HG02943 (cell line): ENCODE measurements around the gene PLA2G2E.
"Not testable (repeated sequence)": the region's sequence is repeated elsewhere in the genome, so short reads cannot be mapped to it uniquely, and the experiment has no call there.

ENCODE experiments used
- ATAC-seq: cut with Tn5 transposase; IDR thresholded peaks from one replicate; pipeline ENCODE4 v1.9.1; 2021; ENCODE audit warnings: mild to moderate bottlenecking, low read depth, moderate library complexity; ENCODE audit not compliant: unreplicated experiment

PLA2G2E gene

GRCh38 chr1:19888112-19888511, 35.3 kb downstream of the PLA2G2E start:
- no peak for ATAC-seq

GRCh38 chr1:19885821-19886220, 37.6 kb downstream of the PLA2G2E start:
- no peak for ATAC-seq

GRCh38 chr1:19884312-19884711, 39.1 kb downstream of the PLA2G2E start:
- ATAC-seq = no peak

- ATAC-seq = peak; percentile 88
Measured at GRCh38 chr1:19882111-19883071, 41.0 kb downstream of the PLA2G2E start, which contains the start of gene OTUD3. Gene OTUD3 (plus strand): TSS chr1:19882395. CDS start chr1:19882514, 119 bp downstream.

- not testable (repeated sequence) for ATAC-seq
Measured at GRCh38 chr1:19880841-19881240, 42.6 kb downstream of the PLA2G2E start.

- ATAC-seq = no peak
Measured at GRCh38 chr1:19879661-19880060, 43.8 kb downstream of the PLA2G2E start.

GRCh38 chr1:19879227-19879626, 44.2 kb downstream of the PLA2G2E start:
- no peak for ATAC-seq

- no peak for ATAC-seq
Measured at GRCh38 chr1:19878637-19878985, 44.8 kb downstream of the PLA2G2E start.

- ATAC-seq = no peak
Measured at GRCh38 chr1:19877821-19878636, 45.4 kb downstream of the PLA2G2E start.

GRCh38 chr1:19877181-19877750, 46.2 kb downstream of the PLA2G2E start:
- no peak for ATAC-seq

GRCh38 chr1:19872190-19872589, 51.2 kb downstream of the PLA2G2E start:
- no peak for ATAC-seq
